NCI-H146 (cell line): ENCODE measurements around the gene GADD45GIP1.
"Not testable (repeated sequence)": the region's sequence is repeated elsewhere in the genome, so short reads cannot be mapped to it uniquely, and the experiment has no call there.

Experiments used
- DNase-seq: peaks from one replicate; lab custom pipeline; 2025; lab: John Stamatoyannopoulos, UW

The GADD45GIP1 gene

DNA sequence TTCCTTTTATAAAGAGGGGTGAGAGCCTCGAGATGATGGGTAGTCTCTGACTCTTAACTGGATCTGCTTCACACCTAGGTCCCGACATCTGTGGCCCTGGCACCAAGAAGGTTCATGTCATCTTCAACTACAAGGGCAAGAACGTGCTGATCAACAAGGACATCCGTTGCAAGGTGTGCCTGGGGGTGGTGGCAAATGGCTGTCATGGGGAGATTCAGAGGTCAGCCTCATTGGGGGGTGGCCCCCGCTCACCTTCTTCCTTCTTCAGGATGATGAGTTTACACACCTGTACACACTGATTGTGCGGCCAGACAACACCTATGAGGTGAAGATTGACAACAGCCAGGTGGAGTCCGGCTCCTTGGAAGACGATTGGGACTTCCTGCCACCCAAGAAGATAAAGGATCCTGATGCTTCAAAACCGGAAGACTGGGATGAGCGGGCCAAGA lies 17.0 kb downstream of the GADD45GIP1 start:
- DNase-seq: no peak

DNA sequence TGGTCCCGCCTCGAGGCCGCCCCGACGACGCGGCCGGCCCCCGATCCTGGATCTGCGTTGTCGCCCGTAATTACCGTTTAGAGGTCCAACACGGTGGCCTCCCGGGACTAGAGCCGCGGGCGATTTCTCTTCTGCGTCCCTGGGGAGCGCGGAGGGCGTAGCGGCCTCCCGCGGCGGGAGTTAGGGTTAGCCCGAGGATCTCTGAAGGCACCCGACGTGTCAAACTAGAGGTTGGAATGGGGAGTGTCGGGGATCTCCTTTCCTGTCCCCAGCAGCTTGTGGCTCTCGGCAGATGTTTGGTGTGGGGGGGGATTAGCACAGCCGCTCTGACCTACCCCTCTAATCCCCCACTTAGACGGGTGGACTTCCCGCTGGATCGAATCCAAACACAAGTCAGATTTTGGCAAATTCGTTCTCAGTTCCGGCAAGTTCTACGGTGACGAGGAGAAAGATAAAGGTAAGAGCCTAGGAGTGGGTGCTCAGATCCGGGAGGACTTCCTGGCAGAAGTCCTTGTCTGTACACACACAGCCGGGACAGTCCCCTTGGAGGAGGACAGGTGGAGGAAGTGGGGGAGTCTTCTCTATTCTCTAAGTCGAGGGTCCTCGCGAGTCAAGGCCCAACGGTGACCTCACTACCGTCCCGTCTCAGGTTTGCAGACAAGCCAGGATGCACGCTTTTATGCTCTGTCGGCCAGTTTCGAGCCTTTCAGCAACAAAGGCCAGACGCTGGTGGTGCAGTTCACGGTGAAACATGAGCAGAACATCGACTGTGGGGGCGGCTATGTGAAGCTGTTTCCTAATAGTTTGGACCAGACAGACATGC lies 18.0 kb downstream of the GADD45GIP1 start:
- DNase-seq: peak; percentile 73

DNA sequence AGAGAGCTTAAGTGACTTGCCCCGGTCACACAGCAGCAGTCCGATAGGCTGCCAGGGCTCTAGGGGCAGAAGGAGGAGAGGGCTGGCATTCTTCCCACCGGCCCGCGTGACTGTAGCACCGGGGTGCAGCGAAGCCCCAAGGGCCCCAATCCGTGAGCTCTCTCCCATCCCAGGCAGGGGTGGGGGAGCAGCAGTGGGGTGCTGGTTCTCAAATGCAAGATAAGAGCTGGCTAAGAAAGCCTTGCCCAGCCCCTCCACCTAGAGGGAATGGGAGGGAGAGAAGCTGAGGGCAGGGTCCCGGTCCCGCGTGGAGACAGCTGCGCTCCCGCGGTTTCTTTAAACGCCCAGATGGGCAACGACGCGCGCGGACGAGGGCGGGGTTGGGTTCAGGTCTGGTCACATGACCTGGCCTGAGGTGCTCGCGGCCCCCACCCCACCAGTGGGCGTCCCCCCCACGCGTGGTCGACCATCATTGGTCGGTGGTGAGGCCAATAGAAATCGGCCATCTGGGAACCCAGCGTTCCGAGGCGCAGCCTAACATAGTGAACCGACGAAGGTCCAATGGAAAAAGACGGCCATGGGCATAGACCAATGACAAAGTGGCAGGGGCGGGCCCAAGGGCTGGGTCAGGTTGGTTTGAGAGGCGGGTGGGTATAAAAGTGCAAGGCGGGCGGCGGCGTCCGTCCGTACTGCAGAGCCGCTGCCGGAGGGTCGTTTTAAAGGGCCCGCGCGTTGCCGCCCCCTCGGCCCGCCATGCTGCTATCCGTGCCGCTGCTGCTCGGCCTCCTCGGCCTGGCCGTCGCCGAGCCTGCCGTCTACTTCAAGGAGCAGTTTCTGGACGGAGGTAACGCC lies 18.9 kb downstream of the GADD45GIP1 start, which contains the start of gene CALR:
TSS of gene CALR (plus strand) at position 683 of the 852 bp plus-strand sequence. CDS start at position 754, 71 bp downstream.
- peak; percentile 100 for DNase-seq

DNA sequence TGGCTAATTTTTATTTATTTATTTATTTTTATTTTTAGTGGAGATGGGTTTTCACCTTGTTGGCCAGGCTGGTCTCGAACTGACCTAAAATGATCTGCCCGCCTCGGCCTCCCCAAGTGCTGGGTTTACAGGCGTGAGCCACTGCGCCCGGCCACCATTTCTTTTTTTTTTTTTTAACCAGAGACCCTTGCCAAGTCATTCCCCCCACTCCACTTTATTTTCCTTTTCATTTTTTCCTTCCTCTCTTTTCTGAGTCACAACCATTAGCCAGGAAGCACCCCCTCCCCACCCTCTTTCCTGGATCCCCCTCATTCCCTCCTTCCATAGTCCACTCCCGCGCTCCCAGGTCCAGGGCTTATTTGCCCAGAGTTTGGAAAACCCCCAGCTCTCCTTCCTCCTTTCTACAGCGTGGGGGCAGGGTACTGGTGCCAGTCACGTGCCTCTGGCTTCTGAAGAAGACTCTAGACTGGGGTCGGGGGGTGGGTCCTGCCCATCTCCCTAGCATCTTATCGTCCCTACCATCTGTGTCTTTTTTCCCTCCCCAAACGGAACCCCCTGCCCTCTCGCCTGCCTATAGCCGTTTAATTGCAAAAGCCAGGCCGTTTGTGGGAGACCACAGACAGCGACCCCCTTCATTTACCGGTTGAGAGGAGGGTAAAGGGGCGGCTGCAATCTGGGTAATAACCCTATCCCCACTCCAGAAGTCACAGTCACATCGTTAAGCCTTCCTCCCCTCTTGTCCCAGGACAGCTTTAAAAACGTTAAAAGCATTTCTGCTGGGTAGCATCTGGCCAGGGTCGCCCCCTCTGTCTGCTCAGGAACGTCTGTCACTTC lies 19.7 kb downstream of the GADD45GIP1 start:
- peak; percentile 62 for DNase-seq

DNA sequence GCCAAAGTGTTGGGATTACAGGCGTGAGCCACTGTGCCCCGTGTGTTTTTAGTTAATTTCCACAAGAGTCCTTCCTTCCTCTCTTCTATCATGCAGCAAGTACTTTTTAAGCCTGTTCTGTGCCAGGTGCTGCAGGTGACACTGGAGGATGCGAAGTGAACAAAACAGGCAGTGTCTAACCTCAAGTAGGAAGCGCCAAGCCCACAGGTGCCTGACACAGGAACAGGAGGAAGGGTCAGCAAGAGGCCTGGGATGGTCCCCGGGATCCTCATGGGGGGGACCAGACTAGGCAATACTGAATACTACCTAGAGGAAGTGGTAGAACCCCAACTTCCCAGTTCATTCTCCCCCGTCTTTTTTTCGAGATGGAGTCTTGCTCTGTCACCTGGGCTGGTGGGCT lies 20.4 kb downstream of the GADD45GIP1 start:
- DNase-seq: no peak

DNA sequence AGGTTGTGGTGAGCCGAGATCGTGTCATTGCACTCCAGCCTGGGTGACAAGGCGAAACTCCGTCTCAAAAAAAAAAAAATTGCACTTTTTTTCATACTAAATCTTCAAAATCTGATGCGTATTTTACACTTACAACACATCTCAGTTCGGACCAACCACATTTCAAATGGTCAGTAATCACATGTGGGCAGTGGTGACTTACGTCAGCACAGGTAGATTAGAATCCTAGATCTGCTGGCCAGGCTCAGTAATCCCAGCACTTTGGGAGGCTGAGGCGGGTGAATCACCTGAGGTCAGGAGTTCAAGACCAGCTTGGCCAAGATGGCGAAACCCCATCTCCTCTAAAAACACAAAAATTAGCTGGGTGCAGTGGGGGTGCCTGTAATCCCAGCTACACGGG lies 22.0 kb downstream of the GADD45GIP1 start:
- DNase-seq: no peak

DNA sequence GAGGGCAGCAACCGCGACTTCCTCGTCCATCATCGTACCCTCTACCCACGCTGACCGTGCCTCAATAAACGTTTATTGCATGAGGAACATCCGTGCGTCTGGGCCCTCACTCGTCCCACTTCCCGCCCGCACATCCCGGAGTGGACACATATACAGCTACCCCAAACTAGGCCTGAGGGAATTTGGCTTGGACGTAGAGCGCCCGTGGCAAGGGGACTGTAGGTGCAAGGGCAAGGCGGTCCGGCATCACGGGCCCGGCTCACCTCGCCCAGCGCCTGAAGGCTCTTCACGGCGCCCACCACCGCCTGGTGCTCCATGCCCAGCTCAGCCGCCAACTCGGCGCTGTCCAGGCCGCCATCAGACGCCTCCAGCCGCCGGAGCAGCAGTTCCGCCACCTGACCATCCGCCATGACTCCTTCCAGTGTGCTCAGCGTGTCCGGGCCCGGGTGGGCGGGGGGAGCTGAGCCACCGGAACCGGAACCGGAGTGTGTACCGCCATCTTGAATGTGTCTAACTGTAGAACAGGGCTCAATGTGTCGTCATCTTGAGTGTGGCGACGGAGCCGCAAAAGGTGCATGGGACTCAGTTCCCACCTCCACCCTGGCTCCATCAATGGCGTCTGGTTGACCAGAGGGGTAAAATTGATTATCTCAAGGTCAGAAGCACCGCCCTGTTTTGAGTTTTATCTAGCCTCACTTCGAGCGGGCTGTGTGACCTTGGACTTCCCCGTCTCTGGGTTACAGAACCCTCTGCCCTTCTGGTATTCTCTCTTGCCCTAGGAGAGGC lies 23.5 kb downstream of the GADD45GIP1 start, which contains the start of gene FARSA:
TSS of gene FARSA (minus strand) at position 425 of the 786 bp plus-strand sequence. CDS start at position 410, 15 bp downstream.
- peak; percentile 97 for DNase-seq

DNA sequence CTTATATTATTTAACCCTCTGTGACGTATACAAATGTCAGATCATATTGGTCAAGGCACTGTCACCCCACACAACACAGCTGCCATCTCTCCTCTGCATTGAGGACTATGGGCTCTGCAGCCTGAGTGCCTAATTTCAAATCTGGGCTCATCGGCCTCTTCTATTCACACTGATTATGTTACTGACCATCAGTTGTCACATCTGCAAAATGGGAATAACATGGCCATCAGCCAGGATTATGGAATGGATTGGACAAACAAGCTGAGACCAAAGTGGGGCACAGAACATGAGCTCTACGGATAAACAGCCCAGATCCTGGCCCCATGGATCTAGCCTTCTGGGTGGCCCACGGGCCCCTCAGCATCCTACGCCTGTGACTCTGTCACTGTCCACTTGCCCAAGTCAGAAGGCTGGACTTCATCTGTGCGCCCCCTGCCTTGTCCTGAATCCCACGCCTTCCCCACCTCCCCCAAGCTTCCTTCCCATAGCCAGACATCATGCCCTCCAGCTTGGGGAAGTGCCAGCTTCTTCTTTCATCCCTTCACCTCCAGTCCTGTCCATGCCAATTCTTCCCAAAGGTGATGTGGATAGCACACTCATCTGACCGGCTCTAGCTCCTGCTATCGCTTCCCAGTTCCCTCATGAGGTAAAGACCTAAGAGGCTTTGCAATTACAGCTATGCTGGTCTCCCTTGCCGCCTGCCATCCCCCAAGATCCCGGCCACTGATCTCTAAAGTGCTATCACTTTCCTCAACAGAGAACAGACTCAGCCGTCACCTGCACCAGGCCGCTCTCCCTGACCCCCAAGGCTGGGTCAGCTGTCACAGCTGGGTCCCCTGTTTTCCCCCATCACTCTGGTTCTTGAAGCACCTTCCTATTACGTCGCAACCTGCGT lies 24.4 kb downstream of the GADD45GIP1 start:
- no peak for DNase-seq

DNA sequence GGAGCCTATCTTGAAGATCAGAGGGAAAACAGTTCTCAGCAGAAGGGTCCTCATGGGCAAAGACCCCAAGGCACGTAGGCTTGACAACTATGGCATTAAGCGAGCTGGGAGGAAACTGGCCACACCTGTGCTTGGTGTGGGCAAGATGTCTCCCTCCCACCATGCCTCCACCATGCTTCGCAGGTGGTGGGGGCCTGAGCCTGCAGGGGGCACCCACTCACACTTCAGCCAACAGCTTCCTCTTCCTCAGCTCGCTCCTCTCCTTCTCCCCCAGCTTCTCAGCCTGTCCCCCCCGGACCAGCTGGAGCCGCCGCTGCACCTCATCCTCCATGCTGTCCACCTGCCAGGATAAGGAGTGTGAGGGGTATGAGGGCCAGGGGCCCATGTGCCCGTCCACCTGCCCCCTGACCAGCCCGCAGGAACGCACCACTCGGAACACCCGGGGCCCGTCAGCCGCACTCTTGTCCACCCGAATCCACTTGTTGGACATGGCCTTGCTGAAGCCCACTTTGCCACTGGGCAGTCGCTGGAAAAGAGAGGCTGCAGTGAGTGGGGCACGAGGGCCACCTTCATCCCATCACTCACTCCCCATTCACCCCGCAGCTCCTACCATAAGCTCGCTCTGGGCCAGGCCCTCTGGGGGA lies 26.9 kb downstream of the GADD45GIP1 start:
- DNase-seq: no peak

DNA sequence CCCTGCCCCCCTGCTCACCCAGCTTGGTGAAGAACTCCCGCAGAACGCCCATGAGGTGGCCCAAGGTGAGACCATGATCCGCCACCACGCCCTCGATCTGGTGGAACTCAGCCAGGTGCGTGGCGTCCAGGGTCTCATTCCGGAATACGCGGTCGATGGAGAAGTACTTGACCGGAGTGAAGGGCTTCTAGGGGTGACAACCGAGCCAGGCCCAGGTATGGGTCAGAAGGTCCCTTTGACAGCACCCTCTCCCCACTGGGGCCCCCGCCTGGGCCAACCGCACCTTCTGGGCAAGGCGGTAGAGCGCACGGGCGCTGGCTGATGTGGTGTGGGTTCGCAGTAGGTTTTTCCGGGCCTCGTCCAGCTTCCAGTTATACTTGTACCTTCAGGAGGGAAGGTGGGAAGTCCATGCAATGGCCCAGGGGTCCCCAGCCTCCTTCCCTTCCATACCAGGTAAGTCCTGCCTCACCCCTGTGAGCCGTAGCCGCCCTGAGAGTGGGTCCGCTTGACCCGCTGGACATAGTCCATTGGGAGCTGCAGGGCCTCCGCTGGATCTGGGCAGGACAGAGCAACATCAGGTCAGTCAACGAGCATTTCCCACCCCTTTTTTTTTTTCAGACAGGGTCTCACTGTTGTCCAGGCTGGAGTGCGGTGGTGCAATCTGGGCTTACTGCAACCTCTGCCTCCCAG lies 32.3 kb downstream of the GADD45GIP1 start:
- no peak for DNase-seq

DNA sequence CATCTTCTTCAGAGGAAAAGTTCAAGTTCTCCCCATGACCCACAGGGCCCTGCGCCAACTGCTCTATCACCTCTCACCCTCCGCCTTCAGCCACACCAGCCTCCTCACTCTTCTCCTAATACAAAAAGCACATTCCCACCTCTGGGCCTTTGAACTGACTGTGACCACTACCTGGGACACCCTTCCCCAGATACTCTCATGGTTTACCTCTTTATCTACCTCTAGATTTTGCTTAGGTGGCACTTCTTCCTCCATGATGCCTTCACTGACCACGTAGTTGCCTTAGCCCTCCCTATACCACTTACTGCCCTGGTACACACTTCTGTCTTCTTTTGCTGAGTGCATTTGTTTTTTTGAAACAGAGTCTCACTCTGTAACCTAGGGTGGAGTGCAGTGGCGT lies 34.1 kb downstream of the GADD45GIP1 start:
- DNase-seq: no peak

DNA sequence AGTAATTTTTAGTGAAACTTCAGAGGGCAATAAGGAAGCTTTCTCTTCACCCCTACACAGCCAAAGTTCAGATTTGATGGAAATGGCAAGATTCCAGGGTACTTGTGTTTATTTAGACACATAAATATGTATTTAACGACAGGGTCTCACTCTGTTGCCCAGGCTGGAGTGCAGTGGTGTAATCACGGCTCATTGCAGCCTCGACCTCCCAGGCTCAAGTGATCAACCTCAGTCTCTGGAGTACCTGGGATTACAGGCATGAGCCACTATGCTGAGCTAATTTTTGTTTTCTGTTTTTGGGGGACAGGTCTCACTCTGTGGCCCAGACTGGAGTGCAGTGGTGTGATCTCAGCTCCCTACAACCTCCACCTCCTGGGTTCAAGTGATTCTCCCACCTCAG lies 36.0 kb downstream of the GADD45GIP1 start:
- DNase-seq: no peak

DNA sequence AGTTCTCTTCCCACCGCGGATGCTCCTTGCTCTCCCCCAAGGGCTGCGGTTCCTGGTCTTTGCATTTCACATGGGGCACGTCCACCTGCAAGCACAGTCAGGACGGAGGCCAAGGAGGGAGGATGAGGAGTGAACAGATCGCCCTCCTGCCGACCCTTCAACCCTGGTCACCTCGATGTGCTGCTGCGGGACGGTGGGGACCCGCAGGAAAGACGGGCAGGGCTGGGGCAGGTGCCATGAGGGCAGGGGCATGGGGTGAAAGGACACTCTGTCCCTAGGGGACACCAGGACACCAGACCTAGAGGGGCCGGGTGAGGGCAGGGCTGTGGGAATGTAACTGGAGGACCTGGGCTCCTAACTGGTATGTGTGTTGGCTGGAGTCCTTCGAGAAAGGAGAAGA lies 38.8 kb downstream of the GADD45GIP1 start:
- DNase-seq: no peak

DNA sequence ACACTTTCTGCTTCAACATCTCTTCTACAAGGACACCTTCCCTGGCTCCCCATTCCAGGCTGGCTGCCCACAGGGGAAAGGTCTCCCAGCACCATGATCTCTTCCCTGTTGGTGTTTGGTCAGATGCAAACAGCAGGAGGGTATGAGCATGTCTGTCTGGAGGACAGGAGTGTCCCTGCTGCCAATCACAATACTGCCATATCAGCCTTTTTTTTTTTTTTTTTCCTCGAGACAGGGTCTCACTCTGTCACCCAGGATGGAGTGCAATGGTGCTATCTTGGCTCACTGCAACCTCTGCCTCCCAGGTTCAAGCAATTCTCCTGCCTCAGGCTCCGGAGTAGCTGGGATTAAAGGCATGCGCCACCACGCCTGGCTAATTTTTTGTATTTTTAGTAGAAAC lies 41.2 kb downstream of the GADD45GIP1 start:
- not testable (repeated sequence) for DNase-seq

DNA sequence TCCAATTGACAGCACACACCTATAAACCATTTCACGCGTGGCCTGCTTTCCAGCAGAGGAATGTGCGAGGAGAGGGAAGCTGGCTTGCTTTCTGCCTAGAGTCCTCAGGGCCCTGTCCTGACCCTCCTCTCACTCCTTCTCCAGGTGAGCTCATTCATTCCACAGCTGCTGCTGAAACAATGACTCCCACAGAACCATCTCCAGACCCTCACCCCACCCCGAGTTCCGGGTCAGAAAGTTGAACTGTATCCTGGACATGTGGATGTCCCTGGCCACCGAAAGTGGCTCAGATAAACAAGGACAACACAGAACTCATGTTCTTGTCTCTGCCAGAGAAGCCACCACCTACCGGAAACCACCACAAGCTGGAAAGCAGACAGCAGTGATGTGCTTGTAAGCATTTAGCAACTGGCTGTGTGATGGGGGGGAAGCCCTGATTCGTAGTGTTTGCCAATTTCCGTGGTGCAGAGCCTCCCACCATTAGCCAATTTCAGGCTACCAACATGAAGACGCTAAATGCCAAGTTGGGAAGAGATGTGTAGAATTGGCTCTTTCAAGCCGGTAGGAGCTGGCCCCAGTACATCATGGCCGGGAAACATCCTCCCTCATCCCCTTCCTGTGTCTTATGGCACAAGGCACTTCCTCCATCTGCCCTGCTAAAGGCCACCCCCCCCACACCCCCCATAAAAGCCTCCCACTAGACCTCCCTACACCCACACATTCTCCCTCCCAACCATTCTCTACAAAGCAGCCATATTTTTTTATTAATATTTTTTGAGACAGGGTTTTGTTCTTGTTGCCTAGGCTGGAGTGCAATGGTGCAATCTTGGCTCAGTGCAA lies 43.0 kb downstream of the GADD45GIP1 start:
- DNase-seq: peak; percentile 43

DNA sequence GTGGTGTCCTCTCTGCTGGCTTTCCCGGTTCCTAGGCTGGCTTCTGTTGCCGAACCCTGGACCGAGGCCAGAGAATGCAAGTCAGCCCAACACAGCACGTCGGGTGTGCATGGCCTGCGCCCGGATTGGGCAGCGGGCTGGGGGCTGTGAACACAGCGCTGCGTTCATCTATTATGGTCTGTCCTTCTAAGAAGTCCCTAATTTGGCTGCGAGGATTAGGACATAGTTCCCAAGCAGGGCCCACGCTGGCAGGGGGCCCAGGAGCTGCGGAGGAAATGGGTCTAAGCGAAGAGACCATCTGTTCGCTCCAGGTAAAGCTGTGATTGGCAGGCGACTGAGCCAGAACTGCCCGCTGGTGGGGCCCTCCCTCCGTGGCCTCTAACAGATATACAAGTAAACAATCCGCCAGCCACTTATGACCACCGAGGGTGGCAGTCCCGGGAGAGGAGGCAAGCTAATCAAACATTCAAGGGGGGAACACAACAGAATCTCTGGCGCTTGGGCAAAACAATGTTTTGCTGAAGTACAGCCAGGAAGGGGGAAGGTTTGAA lies 43.9 kb downstream of the GADD45GIP1 start:
- DNase-seq: peak; percentile 99

DNA sequence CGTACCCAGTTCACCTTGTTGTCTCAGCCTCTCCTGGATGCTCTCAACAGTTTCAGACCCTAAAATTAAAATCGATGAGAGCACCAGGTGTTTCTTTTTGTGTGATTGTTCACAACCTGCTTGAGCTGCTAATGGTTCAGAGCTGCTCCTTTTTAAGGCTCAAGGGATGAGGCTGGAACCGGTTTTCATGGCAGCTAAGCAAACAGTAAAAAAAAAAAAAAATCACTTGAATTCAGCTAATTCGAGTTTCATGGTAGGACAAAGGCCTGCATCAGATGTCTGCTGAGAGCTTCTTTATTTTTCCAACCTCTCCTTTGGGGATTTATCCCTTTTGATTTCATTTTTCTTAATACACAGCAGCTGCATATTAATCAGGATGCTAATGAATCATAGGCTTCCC lies 44.5 kb downstream of the GADD45GIP1 start:
- DNase-seq: peak; percentile 99

DNA sequence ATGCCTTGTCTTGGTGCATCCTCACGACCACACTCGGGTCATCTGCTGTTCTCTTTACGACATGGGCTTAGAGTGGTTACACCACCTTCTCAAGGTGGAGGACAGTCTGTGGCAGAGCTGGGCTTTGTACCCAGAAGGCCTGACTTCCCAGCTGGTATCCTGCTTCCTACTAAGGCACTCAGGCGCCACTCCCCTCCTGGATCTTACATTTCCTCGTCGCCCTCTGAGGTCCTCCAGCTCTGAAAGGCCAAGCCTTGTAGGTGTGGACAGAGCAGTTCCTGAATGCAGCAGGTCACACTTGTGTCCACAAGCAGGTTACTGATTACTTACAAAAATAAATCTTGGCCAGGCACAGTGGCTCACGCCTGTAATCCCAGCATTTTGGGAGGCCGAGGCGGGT lies 49.9 kb downstream of the GADD45GIP1 start:
- no peak for DNase-seq
